HL-60 (cell line): ENCODE measurements around the gene FLOT1.

Source experiments
- POLR2AphosphoS5 ChIP-seq: IDR thresholded peaks from 2 replicates; pipeline ENCODE4 v1.6.1; 2012; ENCODE audit warnings: low read depth
- TF ChIP-seq, protein P1 (sequence below): IDR thresholded peaks from one replicate; pipeline ENCODE4 v1.5.1; 2011; ENCODE audit warnings: low read length, control low read depth, inconsistent platforms; ENCODE audit not compliant: insufficient read depth

DNA sequence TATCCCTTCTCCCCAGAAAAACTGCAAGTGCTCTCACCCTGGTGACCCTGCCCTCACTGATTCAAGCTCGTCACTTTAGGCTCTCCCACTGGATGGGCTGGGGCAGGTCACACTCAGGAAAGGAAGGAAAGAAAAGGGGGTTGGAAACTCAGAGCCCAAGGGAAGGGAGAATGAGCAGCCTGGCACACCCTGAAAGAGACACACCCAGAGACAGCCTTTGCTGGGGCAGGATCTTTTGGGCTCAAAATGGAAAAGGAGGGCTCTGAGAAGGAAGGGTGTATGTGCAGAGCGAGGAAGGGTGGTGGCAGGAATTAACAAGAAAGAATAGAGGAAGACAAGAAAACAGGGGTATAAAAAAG lies 58.5 kb downstream of the FLOT1 start:
- TF ChIP-seq, protein P1, sequence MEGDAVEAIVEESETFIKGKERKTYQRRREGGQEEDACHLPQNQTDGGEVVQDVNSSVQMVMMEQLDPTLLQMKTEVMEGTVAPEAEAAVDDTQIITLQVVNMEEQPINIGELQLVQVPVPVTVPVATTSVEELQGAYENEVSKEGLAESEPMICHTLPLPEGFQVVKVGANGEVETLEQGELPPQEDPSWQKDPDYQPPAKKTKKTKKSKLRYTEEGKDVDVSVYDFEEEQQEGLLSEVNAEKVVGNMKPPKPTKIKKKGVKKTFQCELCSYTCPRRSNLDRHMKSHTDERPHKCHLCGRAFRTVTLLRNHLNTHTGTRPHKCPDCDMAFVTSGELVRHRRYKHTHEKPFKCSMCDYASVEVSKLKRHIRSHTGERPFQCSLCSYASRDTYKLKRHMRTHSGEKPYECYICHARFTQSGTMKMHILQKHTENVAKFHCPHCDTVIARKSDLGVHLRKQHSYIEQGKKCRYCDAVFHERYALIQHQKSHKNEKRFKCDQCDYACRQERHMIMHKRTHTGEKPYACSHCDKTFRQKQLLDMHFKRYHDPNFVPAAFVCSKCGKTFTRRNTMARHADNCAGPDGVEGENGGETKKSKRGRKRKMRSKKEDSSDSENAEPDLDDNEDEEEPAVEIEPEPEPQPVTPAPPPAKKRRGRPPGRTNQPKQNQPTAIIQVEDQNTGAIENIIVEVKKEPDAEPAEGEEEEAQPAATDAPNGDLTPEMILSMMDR, result no peak
- no peak for TF ChIP-seq POLR2AphosphoS5
